Measurements from ENCODE around the gene L2HGDH. TPM values are rescaled to one million over a fixed set of nuclear protein-coding genes. Genes with fewer than 3 reads are reported as not detected.

L2HGDH gene
- total RNA-seq, 1 experiment from 2014 or later, result 18.6 TPM

GRCh38 chr14:50340963-50341362, 28.9 kb upstream of the L2HGDH start:
- ChIA-PET POLR2A (ENCODE audit: unreplicated experiment) (no interaction called here), CTCF (no interaction called here)
- Histone ChIP-seq H3K9me2 (ENCODE audit: insufficient read depth) (no peaks in the 10 kb centered on the region), H3K27me3 (ENCODE audit: insufficient read depth, low read depth) (no peaks in the 10 kb centered on the region), H3K9me3 (ENCODE audit: insufficient read depth, low read depth) (no peaks in the 10 kb centered on the region), H3K36me3 (ENCODE audit: low read depth) (no peaks in the 10 kb centered on the region), H3F3A (ENCODE audit: insufficient read depth, low read depth) (no peaks in the 10 kb centered on the region), H3K4me2 (no peak overlapping the region), H3K4me3 (no peak overlapping the region), H4K20me1 (ENCODE audit: insufficient read depth) (no peaks in the 10 kb centered on the region), H3K27ac (no peak overlapping the region), H3K4me1 (replicated peaks; ENCODE audit: insufficient read depth) (no peaks in the 10 kb centered on the region), H3K79me2 (ENCODE audit: low read depth) (no peaks in the 10 kb centered on the region), H2AFZ (no peak overlapping the region)
- TF ChIP-seq CTCF (conservative IDR thresholded peaks at IDR 0.05) (no peak), EZH2 (IDR thresholded peaks at IDR 0.05; ENCODE audit: low read depth) (no peak)
- intact Hi-C loops (cut with micrococcal nuclease; ENCODE audit: unreplicated experiment), result loop anchor here (10.0 kb wide), 1 partner anchor 104 kb away; no protein-coding TSS in a partner anchor
- no TSS peak for BruUV-seq (replicated peaks)
- DNase-seq, result no peak

- H3K36me3 ChIP-seq (ENCODE audit: low read depth), result no peaks in the 10 kb centered on the region
- ChIA-PET POLR2A (ENCODE audit: unreplicated experiment) (no interaction called here), CTCF (interaction anchor here (0.6 kb wide), 1 partner anchor 138 kb away, joined by 4 read pairs; no protein-coding TSS in a partner anchor)
- TF ChIP-seq CTCF (conservative IDR thresholded peaks at IDR 0.05), result no peak
- no peak for TF ChIP-seq EZH2 (IDR thresholded peaks at IDR 0.05; ENCODE audit: low read depth)
- no TSS peak for BruUV-seq (replicated peaks)
- no peaks in the 10 kb centered on the region for H3K27me3 ChIP-seq (ENCODE audit: insufficient read depth, low read depth)
- H3K4me3 ChIP-seq, result no peak overlapping the region
- H3F3A ChIP-seq (ENCODE audit: insufficient read depth, low read depth), result no peaks in the 10 kb centered on the region
- H3K4me1 ChIP-seq (replicated peaks; ENCODE audit: insufficient read depth), result no peaks in the 10 kb centered on the region
- H3K9me2 ChIP-seq (ENCODE audit: insufficient read depth), result no peaks in the 10 kb centered on the region
- no peak overlapping the region for H2AFZ ChIP-seq
- no peaks in the 10 kb centered on the region for H3K79me2 ChIP-seq (ENCODE audit: low read depth)
- no peak overlapping the region for H3K27ac ChIP-seq
- no peaks in the 10 kb centered on the region for H4K20me1 ChIP-seq (ENCODE audit: insufficient read depth)
- no peaks in the 10 kb centered on the region for H3K9me3 ChIP-seq (ENCODE audit: insufficient read depth, low read depth)
- no peak for DNase-seq
- no peak overlapping the region for H3K4me2 ChIP-seq
- intact Hi-C loops (cut with micrococcal nuclease; ENCODE audit: unreplicated experiment), result loop anchor here (10.0 kb wide), 1 partner anchor 105 kb away; no protein-coding TSS in a partner anchor
These were observed 28.0 kb upstream of the L2HGDH start for GRCh38 chr14:50340045-50340444.

- POLR2A ChIA-PET (ENCODE audit: unreplicated experiment), result no interaction called here
These were observed 27.3 kb upstream of the L2HGDH start for GRCh38 chr14:50339178-50339804.

More at GRCh38 chr14:50339178-50339804, 27.3 kb upstream of the L2HGDH start:
- intact Hi-C loops (cut with micrococcal nuclease; ENCODE audit: unreplicated experiment), result no loop called here
- CTCF ChIA-PET, result interaction anchor here (0.6 kb wide), 1 partner anchor 138 kb away, joined by 4 read pairs; no protein-coding TSS in a partner anchor
- no peak overlapping the region for H2AFZ ChIP-seq
- TF ChIP-seq EZH2 (IDR thresholded peaks at IDR 0.05; ENCODE audit: low read depth) (no peak), CTCF (conservative IDR thresholded peaks at IDR 0.05) (no peak)
- H3K27ac ChIP-seq, result no peak overlapping the region
- no peaks in the 10 kb centered on the region for H3K9me3 ChIP-seq (ENCODE audit: insufficient read depth, low read depth)
- H3K4me3 ChIP-seq, result no peak overlapping the region
- H3K27me3 ChIP-seq (ENCODE audit: insufficient read depth, low read depth), result no peaks in the 10 kb centered on the region
- H3K79me2 ChIP-seq (ENCODE audit: low read depth), result no peaks in the 10 kb centered on the region
- no peak overlapping the region for H3K4me2 ChIP-seq
- no TSS peak for BruUV-seq (replicated peaks)
- no peaks in the 10 kb centered on the region for H3K9me2 ChIP-seq (ENCODE audit: insufficient read depth)
- no peaks in the 10 kb centered on the region for H4K20me1 ChIP-seq (ENCODE audit: insufficient read depth)
- DNase-seq, result no peak
- H3K36me3 ChIP-seq (ENCODE audit: low read depth), result no peaks in the 10 kb centered on the region
- H3F3A ChIP-seq (ENCODE audit: insufficient read depth, low read depth), result no peaks in the 10 kb centered on the region
- no peaks in the 10 kb centered on the region for H3K4me1 ChIP-seq (replicated peaks; ENCODE audit: insufficient read depth)

Measured in PC-9 (cell line).